H1 (cell line): ENCODE results near the gene ANK3. TPM values are rescaled to one million over a fixed set of nuclear protein-coding genes. Genes with fewer than 3 reads are reported as not detected.

Experiments used
- CTCF ChIP-seq, 3 experiments: IDR thresholded peaks; 1 replicate in 2 of 3; 2 replicates in 1 of 3; pipeline versions ENCODE4 v1.5.1 to v1.6.1; 2011; ENCODE audit warnings: low read length in 3 of 3, mild to moderate bottlenecking in 3 of 3, inconsistent platforms in 2 of 3, low read depth in 1 of 3, moderate library complexity in 1 of 3; ENCODE audit not compliant: insufficient read depth in 1 of 3; ENCODE audit errors: control extremely low read depth in 1 of 3
- JUN ChIP-seq: IDR thresholded peaks from 2 replicates; pipeline ENCODE4 v1.6.1; 2011; ENCODE audit warnings: low read depth, mild to moderate bottlenecking, improper control_type of control experiment, low read length
- JUND ChIP-seq: IDR thresholded peaks from 2 replicates; pipeline ENCODE4 v1.6.1; 2011; ENCODE audit warnings: mild to moderate bottlenecking, improper control_type of control experiment, low read length
- RAD21 ChIP-seq, 2 experiments: IDR thresholded peaks in 1 of 2; conservative IDR thresholded peaks in 1 of 2; 2 replicates each; pipeline ENCODE4 v1.6.1; 2011; ENCODE audit warnings: low read depth in 2 of 2, low read length in 2 of 2, improper control_type of control experiment in 1 of 2, inconsistent platforms in 1 of 2, mild to moderate bottlenecking in 1 of 2, moderate library complexity in 1 of 2
- SIN3A ChIP-seq, 2 experiments: IDR thresholded peaks in 1 of 2; conservative IDR thresholded peaks in 1 of 2; 2 replicates each; pipeline ENCODE4 v1.6.1; 2011 to 2012; ENCODE audit warnings: low read length in 2 of 2, improper control_type of control experiment in 1 of 2, low read depth in 1 of 2, mild to moderate bottlenecking in 1 of 2
- SP2 ChIP-seq: IDR thresholded peaks from 2 replicates; pipeline ENCODE4 v1.6.1; 2012; ENCODE audit warnings: mild to moderate bottlenecking, low read length, inconsistent platforms
- YY1 ChIP-seq: IDR thresholded peaks from 2 replicates; pipeline ENCODE4 v1.6.1; 2011; ENCODE audit warnings: low read depth, mild to moderate bottlenecking, low read length
- polyA plus RNA-seq, 7 experiments: library from polyadenylated mRNA; depleted of rRNA in 3 of 7; stranded (reverse) in 5 of 7; unstranded in 2 of 7; fragments of >200 nt in 5 of 7; fragments of 200-250 nt in 2 of 7; gene quantifications; 1 replicate in 5 of 7; 2 replicates in 1 of 7; 4 replicates in 1 of 7; pipeline versions ENCODE4 v1.2.1 to v1.2.3, GENCODE V29; 2011 to 2013; ENCODE audit warnings: missing spikeins in 2 of 7, mixed read lengths in 2 of 7
- total RNA-seq: library from RNA; stranded (reverse); fragmentation: NEBNext Ultra II Directional; extraction: Animal tissue kit (Norgen Biotek cat#: 25700); gene quantifications from 2 replicates; pipeline ENCODE4 v1.2.1, GENCODE V29; 2021

Gene ANK3
- total and polyA plus RNA-seq, 2 of the 8 experiments (the other 6 are each of a cell fraction or from before 2014, with no cell fraction given), result 18.1 to 67.9 TPM

GRCh38 chr10:60048091-60048501, 341.6 kb downstream of the ANK3 start (continued):
- TF ChIP-seq SIN3A (conservative IDR thresholded peaks at IDR 0.05 in 1 of 2, IDR thresholded peaks at IDR 0.05 in 1 of 2; ENCODE audit: low read depth in 1 of 2, low read length in 2 of 2) (peak; percentile 82 to 84; a peak in 2 of 4 replicates), RAD21 (IDR thresholded peaks at IDR 0.05 in 1 of 2, conservative IDR thresholded peaks at IDR 0.05 in 1 of 2; ENCODE audit: low read depth in 2 of 2, low read length in 2 of 2) (peak; percentile 89 to 90), YY1 (peak; percentile 84), JUN (peak; percentile 73; the same call in 1 of the 2 replicates), SP2 (no peak), JUND (peak; percentile 84; the same call in 1 of the 2 replicates), CTCF (IDR thresholded peaks at IDR 0.05; ENCODE audit: control extremely low read depth in 1 of 3, insufficient read depth in 1 of 3, low read depth in 1 of 3, low read length in 3 of 3) (peak; percentile 29 to 74 (median 66))
